ENCODE data around the gene ADAMTS16.

ADAMTS16 gene

DNA sequence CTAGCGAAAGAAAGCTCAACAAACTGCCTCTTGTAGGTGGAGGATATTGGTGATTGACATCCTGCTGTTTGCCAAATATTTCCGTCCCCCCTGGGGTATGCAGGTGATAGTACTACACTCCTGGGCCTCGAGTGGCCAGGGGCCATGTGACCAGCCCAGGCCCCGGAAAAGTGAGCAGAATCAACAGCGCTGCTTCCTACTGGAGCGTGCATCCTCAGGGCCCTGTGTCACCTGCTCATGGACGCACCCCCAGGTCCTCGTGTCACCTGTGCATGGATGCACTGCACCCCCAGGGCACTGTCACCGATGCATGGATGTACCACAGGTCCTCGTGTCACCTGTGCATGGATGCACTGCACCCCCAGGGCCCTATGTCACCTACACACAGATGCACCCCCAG lies 43.8 kb downstream of the ADAMTS16 start:
- DNase-seq = no peak

DNA sequence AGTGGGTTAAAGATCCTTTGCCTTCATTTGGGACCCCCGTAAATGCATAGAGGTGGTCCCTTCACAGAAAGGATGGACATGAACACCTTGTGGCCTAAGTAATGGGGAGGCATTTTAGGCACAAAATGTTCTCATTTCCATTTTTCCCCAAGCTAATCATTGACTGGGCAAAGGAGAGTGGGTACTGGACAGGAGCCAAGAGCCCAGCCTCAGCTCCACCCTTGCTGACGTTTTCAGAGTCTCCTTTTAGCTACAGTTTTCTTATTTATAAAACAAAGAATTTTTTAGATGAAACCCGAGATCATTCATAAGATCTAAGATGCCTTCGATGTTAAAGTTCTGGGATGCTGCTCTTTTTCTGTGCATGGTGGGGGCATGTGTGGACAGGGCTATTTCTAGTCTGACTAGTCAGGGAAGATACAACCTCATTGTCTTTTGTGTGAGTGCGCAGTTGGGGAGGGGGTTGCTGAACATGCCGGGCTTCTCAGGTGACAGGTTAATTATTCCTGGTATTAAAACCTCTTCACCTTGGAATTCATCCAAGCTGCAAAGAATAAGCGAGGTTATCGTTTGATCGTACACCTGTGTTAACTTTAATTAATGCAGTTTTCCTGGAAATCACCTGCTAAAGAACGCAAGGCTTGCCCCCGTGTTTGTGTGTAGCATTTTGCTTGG lies 48.4 kb downstream of the ADAMTS16 start:
- DNase-seq = no peak

DNA sequence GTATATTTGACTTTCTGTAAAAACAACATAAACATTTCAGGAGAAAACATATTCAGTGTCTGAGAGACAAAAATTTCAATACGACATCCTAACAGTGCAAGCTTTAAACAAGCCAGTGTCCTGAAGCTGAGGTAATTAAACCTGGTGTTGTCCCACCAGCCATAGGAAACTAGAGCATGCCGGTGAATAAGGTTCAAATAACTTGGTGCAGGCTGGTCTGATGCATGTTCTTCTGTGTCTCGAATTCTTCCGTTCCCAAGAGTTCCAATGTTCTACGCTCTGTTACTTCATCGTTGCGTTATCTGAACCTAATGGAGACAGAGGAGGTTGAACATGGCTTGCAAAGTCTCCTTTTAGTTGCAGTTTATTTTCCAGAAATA lies 48.9 kb downstream of the ADAMTS16 start:
- DNase-seq = no peak

DNA sequence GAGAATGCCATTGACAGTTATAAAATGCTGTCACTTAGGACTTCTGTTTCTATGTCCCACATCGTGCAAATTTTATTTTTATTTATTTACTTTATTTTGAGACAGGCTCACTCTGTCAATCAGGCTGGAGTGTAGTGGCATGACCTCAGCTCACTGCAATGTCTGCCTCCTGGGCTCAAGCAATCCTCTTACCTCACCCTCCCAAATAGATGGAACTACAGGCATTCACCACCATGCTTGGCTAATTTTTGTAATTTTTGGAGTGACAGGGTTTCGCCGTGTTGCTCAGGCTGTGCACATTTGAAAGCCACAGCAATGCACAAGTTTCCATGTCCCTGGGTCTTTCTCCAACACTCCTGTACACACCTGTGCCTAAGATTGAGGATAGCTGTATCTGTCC lies 51.8 kb downstream of the ADAMTS16 start:
- no peak for DNase-seq

DNA sequence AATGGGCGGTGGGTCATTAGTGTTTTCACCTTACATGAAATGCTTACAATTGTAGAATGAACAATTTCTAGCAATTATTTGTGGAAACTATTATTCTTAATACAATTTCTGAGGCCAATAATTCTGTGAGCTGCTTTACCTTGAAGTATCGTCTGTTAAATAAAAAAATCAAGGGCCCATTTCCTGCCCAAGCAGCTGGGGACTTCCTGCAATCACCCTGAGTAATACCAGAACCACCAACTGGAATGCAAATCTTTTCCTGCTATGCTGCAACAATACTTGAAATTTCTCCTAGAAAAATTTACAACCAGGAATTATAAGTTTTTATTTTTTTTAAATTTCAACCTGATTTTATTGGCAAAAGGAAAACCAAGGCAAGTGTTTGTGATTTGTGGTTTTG lies 52.6 kb downstream of the ADAMTS16 start:
- no peak for DNase-seq

DNA sequence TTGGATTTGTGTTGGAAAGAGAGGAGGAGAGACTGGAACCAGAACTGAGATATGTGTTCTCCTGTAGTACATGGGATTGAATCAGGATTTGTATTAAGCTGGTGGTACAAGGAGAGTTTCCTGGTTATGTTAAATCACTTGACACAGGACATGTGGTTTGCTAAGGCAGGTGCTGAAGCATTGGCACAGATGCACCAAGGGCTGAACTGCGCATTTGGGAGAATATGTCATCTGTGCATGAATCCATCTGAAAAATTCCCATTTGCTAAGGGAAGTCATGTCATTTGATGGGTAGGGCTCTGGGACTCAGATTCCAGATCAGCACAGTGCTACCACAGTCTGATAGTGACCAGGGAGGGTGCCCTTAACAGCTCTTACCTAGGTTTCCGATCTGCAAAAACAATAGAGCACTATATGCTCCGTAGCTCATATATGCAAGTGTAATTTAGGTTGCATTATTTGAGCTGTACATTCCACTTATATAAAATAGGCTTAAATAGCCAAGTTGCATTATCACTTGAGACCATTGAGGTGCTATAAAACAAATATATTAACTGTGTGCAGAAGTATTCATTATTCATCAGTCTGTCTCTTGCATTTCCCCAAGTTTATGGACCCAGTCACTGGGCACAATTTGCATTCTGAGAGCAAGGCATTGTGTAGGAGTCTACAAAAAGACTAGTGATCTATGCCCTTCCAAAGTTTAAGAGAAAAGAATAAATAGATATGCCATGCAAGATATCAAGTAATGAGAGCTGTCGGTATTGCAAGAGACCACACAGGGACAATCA lies 55.2 kb downstream of the ADAMTS16 start:
- no peak for DNase-seq

DNA sequence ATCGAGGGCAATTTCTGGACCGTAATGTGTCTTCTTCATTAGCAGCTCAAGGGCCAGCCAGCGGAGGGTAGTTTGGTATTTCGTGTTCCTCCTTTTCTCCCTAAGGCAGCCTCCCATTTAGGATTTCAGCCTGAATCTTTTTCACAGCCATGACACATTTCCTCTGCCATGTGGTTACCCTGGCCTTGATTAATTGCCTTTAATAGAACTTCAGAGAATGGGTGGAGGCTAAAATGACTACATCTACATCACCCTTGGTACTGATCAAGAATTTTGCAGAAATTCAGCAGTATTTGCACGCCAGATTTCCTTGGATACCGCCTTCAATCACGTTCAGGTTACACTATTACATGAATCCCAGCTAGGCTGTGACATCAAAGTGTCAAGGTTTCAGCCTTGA lies 58.0 kb downstream of the ADAMTS16 start:
- no peak for DNase-seq

DNA sequence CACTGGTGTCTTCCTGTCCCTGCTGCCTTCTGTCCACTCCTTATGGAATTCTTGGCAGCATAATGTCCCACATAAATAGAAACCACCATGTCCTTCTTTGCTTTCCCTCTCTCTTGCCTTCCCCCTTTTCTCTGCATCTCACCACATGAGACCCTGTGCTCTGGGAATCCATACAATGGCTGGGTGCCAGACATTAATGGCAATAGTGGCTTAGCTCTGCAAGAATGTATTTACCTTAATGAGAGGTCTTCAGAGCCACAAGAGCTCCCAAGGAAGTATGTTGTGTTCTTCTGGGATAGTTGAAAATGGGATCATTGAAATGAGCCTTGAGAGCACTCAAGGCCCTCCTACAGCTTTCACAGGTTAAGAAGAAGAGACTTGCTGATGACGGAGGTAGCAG lies 58.7 kb downstream of the ADAMTS16 start:
- no peak for DNase-seq

DNA sequence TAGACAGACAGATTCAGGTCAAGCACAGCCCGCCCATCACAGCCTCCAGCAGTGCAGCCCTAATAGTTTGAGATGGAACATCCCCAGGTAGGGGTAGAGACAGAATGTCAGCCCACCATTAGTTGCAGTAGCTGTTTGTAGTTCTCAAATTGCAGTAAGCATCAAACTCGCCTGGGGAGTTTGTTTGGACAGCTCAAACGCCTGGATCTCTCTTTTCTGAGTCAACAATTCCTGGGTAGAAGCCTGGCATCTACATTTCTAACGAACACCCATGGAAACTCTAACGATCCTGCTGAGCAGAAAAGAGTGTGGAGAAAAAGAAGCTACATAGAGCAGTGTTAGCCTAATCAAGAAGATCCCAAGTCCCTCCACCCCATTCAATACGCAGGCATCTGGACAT lies 59.4 kb downstream of the ADAMTS16 start:
- no peak for DNase-seq

DNA sequence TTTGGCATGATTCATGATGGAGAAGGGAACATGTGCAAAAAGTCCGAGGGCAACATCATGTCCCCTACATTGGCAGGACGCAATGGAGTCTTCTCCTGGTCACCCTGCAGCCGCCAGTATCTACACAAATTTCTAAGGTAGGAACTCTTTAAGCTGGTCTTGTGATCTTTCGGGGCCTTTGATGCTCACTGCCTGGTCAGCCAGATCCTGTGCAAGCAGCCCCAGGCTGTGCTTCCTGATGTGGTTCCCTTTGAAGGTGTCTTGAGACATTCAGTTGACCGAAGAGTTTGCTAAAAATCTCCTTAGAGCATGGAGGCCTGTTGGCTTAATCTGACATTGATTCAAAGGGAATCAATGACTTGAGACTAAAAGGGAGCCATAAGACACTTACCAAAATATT lies 60.0 kb downstream of the ADAMTS16 start:
- DNase-seq = no peak

DNA sequence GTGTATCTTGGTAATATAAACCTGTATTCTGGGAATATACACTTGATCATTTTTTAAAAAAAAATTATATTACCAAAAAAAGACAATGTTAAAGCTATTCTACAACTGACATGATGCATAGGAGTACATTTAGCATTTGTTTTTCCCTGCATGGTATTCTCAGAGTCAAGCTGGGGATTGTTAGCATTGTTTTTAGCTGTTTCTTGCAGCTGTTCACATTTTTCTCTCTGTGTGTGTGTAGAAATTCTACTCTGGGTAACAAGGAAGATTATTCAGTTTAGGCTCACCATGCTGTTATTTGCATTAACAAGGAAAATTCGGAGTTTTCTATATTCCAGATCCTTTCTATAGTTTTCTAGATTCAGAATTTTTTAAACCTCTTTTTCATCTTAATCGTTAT lies 62.2 kb downstream of the ADAMTS16 start:
- DNase-seq = no peak

DNA sequence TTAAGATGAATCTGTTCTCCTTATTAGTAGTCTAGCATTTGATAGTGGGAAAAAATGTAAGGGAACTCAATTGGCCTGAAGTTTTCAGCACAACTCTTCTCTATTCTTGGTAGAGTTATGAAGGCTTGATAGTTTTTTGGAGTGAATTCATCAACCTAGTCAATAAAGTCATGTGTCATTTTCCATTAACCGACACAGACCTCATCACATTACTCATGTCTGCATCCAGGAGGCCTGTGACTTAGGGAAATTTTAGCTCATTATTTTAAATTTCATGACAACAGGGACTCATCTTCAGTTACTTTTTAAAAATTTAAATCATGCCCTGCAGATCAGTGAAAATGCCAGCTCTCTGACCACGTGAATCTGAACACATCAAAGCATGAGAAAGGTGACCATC lies 63.3 kb downstream of the ADAMTS16 start:
- DNase-seq = no peak

DNA sequence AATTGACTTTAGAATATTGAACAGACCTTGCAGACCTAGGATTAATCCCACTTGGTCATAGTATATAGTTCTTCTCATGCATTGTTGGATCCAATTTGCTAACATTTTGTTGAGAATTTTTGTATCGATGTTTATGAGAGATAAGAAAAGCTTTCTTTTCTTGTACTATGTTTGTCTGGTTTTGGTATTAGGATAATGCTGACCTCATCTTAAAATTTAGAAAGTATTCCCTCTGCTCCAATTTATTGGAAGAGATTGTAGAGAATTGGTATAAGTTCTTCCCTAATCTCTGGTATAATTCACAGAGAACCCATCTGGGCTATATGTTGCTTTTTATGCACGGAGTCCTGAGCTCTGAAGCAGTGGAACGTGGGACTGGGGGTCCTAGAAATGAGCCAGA lies 67.7 kb downstream of the ADAMTS16 start:
- no peak for DNase-seq

DNA sequence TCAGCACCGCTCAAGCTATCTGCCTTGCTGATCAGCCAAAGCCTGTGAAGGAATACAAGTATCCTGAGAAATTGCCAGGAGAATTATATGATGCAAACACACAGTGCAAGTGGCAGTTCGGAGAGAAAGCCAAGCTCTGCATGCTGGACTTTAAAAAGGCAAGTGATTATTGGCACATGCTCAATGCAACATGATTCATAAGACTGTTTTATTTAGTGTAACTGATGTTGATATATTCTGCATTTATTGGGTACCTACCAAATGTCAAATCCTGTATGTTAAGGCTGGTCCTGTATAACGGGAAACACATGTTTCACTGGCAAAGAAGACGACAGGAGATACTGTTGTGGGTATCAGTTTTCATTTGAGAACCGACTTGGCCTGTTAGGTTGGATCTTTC lies 69.0 kb downstream of the ADAMTS16 start:
- no peak for DNase-seq

DNA sequence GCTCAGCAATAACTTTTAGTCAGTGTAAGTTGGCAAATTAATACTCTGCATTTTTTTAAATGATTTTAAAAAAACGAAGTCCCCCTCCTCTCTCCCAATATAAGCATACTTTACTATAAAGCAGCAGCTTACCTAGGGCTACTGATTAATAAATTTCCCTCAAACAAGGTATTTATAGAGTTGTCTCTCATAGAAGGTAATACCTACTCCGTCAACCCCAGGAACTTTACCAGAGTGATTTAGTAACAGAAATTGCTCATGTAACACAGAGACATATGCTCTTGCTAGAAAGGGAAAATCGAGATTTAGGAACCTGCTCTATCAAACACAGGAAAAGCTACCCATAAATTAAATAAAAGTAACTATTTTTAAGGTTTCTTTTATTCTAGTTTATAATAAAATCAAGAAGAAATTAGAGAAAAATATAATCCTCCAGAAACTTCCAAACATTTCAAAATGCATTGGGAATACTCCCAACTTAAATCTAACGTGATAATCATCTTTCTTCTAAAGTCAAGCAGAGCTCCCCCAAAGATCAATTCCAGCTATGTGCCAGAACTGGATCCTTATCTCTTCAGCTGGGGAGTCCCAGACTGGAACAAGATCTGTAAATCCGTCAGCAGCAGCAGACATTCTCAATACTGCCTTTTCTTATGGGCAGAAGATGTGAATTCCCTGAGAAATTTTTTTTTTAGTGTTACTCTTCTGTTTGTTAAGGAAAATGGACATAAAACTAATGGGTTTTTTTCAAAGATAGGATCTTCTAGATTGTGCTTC lies 69.6 kb downstream of the ADAMTS16 start:
- no peak for DNase-seq

DNA sequence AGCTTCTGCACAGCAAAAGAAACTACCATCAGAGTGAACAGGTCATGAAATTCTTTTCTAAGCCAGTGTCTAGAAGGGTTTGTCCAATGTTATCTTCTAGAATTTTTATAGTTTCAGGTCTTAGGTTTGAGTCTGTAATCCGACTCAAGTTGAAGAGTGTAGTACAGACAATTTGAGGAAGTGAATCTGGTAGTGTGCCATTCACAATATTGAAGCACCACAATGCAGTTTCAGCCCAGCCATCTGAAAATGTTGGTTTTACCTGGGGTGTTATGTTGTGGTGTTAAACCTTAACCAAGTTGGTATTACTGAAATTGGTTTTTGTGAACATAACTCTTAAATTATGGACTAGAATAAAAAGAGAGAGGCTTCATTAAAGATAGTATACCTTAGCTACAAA lies 77.2 kb downstream of the ADAMTS16 start:
- DNase-seq = no peak

DNA sequence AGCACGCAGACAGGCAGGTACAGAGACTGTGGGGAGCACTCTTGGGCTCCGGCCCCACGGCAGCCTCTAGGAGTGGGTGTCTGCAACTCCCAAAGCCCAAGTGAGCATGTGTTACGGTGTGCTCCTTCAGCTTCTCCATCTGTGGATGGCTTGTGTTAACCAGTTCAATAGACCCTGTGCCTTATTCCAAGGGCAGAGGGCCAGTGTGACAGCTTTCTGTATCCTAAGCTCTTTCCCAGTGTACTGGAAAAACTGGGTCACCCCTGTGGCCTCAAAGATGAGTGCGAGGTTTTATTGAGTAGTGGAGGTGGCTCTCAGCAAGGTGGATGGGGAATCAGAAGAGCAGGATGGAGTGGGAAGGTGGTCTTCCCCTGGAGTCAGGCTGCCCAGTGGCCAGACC lies 78.3 kb downstream of the ADAMTS16 start:
- no peak for DNase-seq

DNA sequence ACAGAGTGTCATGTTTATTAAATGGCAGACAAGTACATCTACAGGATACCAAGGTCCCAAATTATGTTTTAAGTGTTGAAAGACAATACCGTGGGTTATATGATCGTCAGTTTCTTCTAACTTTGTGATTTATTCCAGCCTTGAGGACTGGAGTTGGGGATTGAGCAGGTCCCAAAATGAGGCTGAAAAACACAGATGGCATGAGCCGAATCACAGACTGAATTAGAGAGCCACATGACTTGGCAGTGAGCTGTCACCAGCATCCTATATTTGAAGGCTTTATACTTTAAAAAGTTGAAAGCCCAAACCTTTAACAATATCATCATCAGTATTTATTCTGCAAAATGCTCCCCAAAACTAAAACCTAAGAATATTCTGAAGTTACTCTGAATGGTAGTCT lies 79.4 kb downstream of the ADAMTS16 start:
- no peak for DNase-seq

DNA sequence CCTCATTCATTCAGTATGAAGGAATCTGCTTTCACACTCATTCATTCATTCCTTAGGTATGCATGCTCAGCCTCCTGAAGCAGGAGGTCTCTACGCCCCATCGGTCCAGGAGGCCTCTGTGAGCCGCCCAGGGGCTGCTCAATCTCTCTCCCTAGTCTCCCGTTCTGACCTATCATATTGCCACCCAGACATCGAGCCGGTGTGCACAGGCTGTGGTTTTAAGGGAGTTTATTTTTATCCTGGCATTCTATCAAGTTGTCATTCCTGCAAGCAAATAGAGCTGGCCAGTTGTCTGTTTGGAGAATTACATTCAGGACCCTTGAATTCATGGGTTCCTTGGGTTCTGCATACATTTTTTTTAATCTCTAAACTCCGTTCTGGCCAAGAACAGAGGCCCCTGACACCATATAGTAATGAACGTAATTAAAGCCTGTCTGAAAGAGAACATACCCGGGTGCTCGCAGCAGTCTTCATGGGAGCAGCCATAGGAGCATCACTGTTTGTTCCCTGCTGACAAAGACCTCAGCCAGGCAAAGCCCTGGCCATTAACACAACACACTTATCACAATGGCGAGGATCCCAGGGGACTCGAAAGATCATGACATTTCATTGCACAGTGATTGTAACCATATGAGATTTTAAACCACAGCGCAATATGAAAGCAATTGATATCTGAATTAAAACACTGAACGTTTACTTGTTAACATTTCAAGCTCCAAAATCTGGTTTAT lies 80.9 kb downstream of the ADAMTS16 start:
- DNase-seq = no peak

DNA sequence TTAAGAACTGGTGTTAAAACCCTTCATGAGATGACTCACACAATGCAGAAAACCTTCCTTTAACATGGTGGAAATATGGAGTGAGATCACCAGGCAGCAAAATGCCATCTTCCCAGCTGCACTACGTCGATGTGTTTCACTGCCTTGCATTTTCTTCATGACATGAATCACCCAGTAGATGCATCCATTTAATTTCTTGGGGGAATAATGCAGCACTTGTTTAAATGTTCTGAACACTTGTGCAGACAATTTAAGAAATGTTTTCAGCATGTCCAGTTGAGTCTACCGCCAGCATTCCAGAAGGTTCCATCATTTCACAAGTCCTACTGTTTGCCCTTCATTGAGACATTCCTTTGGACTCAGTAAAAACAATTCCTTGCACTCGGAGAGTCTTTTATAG lies 81.6 kb downstream of the ADAMTS16 start:
- DNase-seq = no peak

DNA sequence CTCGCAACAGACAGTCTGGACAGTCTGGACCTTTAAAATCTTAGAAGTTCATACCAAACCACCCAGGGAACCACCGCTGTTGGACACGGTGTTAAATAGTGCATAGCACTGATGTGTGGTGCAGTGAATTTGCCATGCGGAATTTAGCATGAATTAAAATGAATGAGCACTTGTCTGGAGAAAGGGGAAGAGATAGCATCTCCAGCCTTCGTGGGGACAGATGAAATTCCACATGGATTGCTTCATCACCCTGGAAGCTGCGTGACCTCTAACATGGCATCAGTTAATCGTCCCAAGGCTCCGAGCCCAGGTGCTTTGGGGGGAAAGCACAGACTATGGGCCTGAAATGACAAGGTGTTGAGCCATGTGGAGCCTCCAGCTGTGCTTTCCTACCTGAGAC lies 91.4 kb downstream of the ADAMTS16 start:
- DNase-seq = no peak

DNA sequence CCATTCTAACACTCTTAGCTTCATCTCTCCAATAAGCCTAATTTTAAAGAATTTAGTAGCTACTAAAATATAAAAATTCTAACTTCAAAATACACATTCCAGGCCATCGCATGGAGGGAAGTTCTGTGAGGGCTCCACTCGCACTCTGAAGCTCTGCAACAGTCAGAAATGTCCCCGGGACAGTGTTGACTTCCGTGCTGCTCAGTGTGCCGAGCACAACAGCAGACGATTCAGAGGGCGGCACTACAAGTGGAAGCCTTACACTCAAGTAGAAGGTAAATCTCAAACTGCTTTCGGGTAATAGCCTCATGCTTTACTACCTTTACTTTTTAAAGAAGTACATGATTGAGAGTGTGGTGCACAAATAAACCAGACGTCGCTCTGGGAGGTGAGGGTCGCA lies 94.8 kb downstream of the ADAMTS16 start:
- DNase-seq = no peak

DNA sequence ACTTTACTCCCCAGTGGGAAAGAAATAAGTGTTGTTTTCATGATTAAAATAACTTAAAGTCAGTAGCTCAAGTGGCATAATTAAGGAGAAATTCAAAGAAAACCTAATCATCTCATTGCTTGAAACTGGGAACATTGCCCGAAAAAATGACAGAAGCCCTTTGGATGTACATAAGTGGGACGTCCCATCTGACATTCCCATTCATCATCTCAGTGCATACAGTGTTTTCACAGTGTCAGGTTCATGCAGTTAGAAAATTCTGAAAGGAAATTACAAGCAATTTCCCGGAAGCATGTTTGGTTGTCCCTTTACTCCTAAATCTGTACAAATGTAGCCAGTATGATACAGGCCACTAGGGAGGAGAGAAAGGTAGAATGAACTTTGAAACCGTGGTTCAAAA lies 95.6 kb downstream of the ADAMTS16 start:
- no peak for DNase-seq
